ENCODE measurements around the gene CHKB. TPM values are rescaled to one million over a fixed set of nuclear protein-coding genes. Genes with fewer than 3 reads are reported as not detected.
"Not testable (repeated sequence)": the region's sequence is repeated elsewhere in the genome, so short reads cannot be mapped to it uniquely, and the experiment has no call there.

The CHKB gene
- total RNA-seq, 2 experiments from 2014 or later: 55.6 to 60.3 TPM

DNA sequence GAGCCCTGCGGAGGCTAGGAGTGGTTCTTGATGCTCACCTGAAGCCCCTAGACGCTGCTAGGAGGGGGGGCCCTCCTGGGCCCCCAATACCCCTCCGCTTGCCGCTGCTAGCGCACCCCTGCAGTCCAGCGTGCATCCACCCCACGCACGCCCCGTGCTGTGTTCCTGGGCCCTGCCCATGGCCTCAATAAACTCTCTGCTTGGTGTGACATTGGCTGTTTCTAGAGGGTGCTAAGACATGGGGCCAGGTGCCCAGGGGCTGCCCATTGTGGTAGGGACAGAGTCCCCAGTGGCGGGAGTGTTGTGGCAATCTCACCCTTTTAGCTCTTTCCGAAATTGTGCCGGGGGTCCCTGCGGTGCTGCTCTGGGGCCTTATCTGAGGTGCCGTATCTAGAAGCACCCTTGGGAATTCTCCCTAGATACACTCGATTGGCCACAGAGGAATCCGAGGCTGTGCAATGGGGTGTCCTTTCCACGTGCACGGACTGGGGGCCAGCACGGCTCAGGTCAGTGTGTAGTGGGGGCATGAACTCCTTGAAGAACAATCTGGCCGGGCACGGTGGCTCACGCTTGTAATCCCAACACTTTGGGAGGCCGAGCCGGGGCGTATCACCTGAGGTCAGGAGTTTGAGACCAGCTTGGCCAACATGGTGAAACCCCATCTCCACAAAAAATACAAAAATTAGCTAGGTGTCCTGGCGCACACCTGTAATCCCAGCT, 28.9 kb upstream of the CHKB start:
- Mint-ChIP-seq H3K9me3 (no peaks in the 10 kb centered on the region), H3K4me3 (no peak overlapping the region), H3K4me1 (ENCODE audit: low read depth) (no peaks in the 10 kb centered on the region), H3K27ac (no peak overlapping the region), H3K36me3 (ENCODE audit: low read depth) (no peaks in the 10 kb centered on the region), H3K27me3 (peaks cover 14% of the 10 kb centered on the region)
- ChIA-PET POLR2A (interaction anchor here (0.6 to 0.9 kb wide), 2 partner anchors 22 to 86 kb away, joined by 3 read pairs; partner anchors contain the start of gene SCO2), CTCF (interaction anchor here (0.6 to 1.0 kb wide), 2 partner anchors 9 to 63 kb away, joined by 3 read pairs; no protein-coding TSS in a partner anchor)
- intact Hi-C loops (cut with micrococcal nuclease): no loop called here
- DNase-seq: no peak
- ATAC-seq: no peak
- TF ChIP-seq, protein P1, sequence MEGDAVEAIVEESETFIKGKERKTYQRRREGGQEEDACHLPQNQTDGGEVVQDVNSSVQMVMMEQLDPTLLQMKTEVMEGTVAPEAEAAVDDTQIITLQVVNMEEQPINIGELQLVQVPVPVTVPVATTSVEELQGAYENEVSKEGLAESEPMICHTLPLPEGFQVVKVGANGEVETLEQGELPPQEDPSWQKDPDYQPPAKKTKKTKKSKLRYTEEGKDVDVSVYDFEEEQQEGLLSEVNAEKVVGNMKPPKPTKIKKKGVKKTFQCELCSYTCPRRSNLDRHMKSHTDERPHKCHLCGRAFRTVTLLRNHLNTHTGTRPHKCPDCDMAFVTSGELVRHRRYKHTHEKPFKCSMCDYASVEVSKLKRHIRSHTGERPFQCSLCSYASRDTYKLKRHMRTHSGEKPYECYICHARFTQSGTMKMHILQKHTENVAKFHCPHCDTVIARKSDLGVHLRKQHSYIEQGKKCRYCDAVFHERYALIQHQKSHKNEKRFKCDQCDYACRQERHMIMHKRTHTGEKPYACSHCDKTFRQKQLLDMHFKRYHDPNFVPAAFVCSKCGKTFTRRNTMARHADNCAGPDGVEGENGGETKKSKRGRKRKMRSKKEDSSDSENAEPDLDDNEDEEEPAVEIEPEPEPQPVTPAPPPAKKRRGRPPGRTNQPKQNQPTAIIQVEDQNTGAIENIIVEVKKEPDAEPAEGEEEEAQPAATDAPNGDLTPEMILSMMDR (IDR thresholded peaks at IDR 0.05): no peak

DNA sequence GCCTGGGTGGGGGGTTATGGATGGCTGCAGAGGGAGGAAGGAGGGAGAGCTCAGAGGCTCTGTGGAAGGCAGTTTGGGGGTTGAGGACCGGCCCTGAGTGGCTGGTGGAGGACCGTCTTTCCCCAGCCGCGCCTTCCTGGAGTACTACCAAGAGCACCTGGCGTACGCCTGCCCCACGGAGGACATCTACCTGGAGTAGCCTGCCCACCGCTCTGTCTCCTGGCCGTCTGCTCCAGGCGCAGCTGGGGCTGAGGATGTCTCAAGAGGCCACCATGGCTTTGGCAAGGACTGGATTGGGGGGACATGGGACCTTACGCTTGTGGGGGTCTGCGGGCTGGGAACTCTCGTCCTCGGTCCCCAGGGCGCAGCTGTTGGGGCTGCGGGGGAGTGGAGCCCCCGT, 27.9 kb upstream of the CHKB start:
- no peak for ATAC-seq
- CTCF ChIA-PET: interaction anchor here (1.0 kb wide), 1 partner anchor 10 kb away, joined by 3 read pairs; no protein-coding TSS in a partner anchor
- TF ChIP-seq, protein P1 (IDR thresholded peaks at IDR 0.05): no peak
- H3K27ac Mint-ChIP-seq: no peak overlapping the region
- DNase-seq: no peak
- no peaks in the 10 kb centered on the region for H3K4me1 Mint-ChIP-seq (ENCODE audit: low read depth)
- no peaks in the 10 kb centered on the region for H3K9me3 Mint-ChIP-seq
- no peaks in the 10 kb centered on the region for H3K36me3 Mint-ChIP-seq (ENCODE audit: low read depth)
- H3K4me3 Mint-ChIP-seq: no peak overlapping the region
- peaks cover 19% of the 10 kb centered on the region for H3K27me3 Mint-ChIP-seq
- intact Hi-C loops (cut with micrococcal nuclease): no loop called here
- POLR2A ChIA-PET: no interaction called here

DNA sequence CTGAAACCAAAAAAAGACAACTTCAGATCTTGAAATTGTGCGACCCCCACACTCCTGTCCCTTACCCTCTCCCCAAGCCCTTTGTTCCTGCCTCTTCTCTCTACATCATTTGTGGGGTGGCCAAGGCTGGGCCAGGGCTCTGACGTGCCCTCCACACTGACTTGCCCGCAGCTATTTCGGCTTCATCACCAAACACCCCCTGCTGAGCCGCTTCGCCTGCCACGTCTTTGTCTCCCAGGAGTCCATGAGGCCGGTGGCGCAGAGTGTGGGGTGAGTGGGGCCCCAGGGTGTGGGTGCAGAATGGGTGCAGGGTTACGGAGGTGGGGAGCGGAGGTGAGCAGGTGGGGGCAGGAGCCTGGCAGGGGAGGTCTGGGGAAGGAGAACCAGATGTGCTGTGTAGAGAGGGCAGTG, 27.4 kb upstream of the CHKB start:
- no peak for DNase-seq
- H3K27ac Mint-ChIP-seq: no peak overlapping the region
- H3K4me1 Mint-ChIP-seq (ENCODE audit: low read depth): no peaks in the 10 kb centered on the region
- POLR2A ChIA-PET: no interaction called here
- intact Hi-C loops (cut with micrococcal nuclease): no loop called here
- H3K27me3 Mint-ChIP-seq: peaks cover 20% of the 10 kb centered on the region
- TF ChIP-seq, protein P1 (IDR thresholded peaks at IDR 0.05): no peak
- no peak overlapping the region for H3K4me3 Mint-ChIP-seq
- ATAC-seq: no peak
- H3K36me3 Mint-ChIP-seq (ENCODE audit: low read depth): no peaks in the 10 kb centered on the region
- no peaks in the 10 kb centered on the region for H3K9me3 Mint-ChIP-seq
- CTCF ChIA-PET: no interaction called here

DNA sequence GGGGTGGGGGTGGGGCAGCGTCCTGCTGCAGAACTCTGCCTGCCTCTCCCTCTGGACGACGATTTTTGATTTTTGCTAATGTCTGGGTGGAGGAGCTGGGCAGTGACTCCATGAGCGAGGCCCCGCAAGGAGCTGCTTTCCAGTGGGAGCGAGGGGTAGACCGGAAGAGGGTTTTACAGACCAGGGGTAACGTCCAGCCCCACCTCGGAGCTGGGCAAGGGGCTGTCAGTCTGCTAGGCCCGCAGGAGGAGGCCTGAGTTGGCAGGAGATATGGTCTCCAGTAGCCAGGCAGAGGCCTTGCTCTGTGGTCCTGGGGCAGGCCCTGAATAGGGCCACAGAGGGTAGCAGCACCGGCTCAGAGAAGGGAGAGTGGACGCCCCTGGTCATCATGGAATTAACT, 26.9 kb upstream of the CHKB start:
- TF ChIP-seq, protein P1 (IDR thresholded peaks at IDR 0.05): no peak
- POLR2A ChIA-PET: interaction anchor here (1.0 kb wide), 1 partner anchor 12 kb away, joined by 3 read pairs; no protein-coding TSS in a partner anchor
- Mint-ChIP-seq H3K9me3 (no peaks in the 10 kb centered on the region), H3K36me3 (ENCODE audit: low read depth) (no peaks in the 10 kb centered on the region), H3K27me3 (peaks cover 20% of the 10 kb centered on the region), H3K4me1 (ENCODE audit: low read depth) (no peaks in the 10 kb centered on the region), H3K4me3 (no peak overlapping the region), H3K27ac (no peak overlapping the region)
- intact Hi-C loops (cut with micrococcal nuclease): no loop called here
- CTCF ChIA-PET: no interaction called here
- no peak for DNase-seq
- no peak for ATAC-seq

DNA sequence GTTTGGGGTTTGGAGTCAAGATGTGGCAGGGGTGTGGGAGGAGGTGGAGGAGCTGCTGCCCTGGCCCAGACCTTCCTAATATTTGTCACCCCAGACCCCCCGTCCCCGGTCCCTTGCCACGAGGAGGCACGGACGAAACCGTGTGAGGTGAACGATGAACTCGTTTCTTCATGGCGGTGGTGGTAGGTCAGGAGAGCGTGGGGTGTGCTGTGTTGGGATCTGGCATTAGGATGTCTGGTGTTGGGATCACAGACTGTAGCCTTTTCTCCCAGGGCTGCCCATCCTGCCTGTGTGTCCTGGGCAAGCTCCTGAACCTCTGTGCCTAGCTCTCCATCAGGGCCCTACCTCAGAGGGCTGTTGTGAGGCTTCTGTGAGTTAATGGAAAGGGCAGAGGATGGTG, 26.3 kb upstream of the CHKB start:
- Mint-ChIP-seq H3K4me1 (ENCODE audit: low read depth) (no peaks in the 10 kb centered on the region), H3K36me3 (ENCODE audit: low read depth) (no peaks in the 10 kb centered on the region), H3K9me3 (no peaks in the 10 kb centered on the region), H3K27ac (no peak overlapping the region), H3K27me3 (peaks cover 18% of the 10 kb centered on the region), H3K4me3 (no peak overlapping the region)
- TF ChIP-seq, protein P1 (IDR thresholded peaks at IDR 0.05): no peak
- ChIA-PET POLR2A (interaction anchor here (1.0 kb wide), 2 partner anchors 12 to 25 kb away, joined by 3 read pairs; no protein-coding TSS in a partner anchor), CTCF (interaction anchor here (0.7 to 1.1 kb wide), 2 partner anchors 12 to 83 kb away, joined by 3 to 5 read pairs; no protein-coding TSS in a partner anchor)
- no peak for ATAC-seq
- DNase-seq: no peak
- intact Hi-C loops (cut with micrococcal nuclease): no loop called here

GRCh38 chr22:50608058-50608840, 25.6 kb upstream of the CHKB start:
- H3K9me3 Mint-ChIP-seq; H3K36me3 Mint-ChIP-seq (ENCODE audit: low read depth); H3K4me3 Mint-ChIP-seq; intact Hi-C loops (cut with micrococcal nuclease); ATAC-seq; DNase-seq; H3K4me1 Mint-ChIP-seq (ENCODE audit: low read depth); H3K27ac Mint-ChIP-seq: not testable (repeated sequence)
- ChIA-PET POLR2A (interaction anchor here (1.0 kb wide), 2 partner anchors 13 to 24 kb away, joined by 3 read pairs; no protein-coding TSS in a partner anchor), CTCF (interaction anchor here (0.7 to 1.1 kb wide), 2 partner anchors 12 to 82 kb away, joined by 3 to 5 read pairs; no protein-coding TSS in a partner anchor)
- peaks cover 20% of the 10 kb centered on the region for H3K27me3 Mint-ChIP-seq

Data from activated CD8-positive, alpha-beta T cell treated with anti-CD3 and anti-CD28 coated beads for 36 hours (primary cell).